ENCODE results near the gene QDPR. TPM values are rescaled to one million over a fixed set of nuclear protein-coding genes. Genes with fewer than 3 reads are reported as not detected.

The QDPR gene
- total RNA-seq, 1 experiment from 2014 or later, result 39.5 TPM

GRCh38 chr4:17515445-17516407 is 3.8 kb upstream of the QDPR start:
- CTCF ChIA-PET, result no interaction called here

More at GRCh38 chr4:17515445-17516407, 3.8 kb upstream of the QDPR start:
- ATAC-seq, result no peak
- ChIA-PET RAD21 (ENCODE audit: low non-redundant PET in 1 of 2, low total read pairs in 2 of 2, uncharacterized antibody in 2 of 2, unreplicated experiment in 2 of 2) (no interaction called here), POLR2A (no interaction called here)
- intact Hi-C loops (cut with micrococcal nuclease), result no loop called here
- no peak overlapping the region for H3K4me3 ChIP-seq (replicated peaks in 1 of 2; ENCODE audit: low read depth in 1 of 2, low read length in 2 of 2)
- no peaks in the 10 kb centered on the region for H3K9me3 ChIP-seq (ENCODE audit: control insufficient read depth in 1 of 2, insufficient read depth in 1 of 2, low read depth in 1 of 2, low read length in 2 of 2)
- H3K27me3 ChIP-seq (ENCODE audit: insufficient read depth, low read length), result no peaks in the 10 kb centered on the region
- peaks cover 10% of the 10 kb centered on the region for H3K79me2 ChIP-seq (ENCODE audit: insufficient read depth, low read length)
- H3K27ac ChIP-seq (ENCODE audit: low read depth, low read length), result no peak overlapping the region
- no TSS peak for BruUV-seq (replicated peaks)
- no peak for DNase-seq (ENCODE audit: low read depth, low spot score)
- H3K4me2 ChIP-seq (ENCODE audit: low read length), result no peak overlapping the region
- peaks cover 12 to 20% of the 10 kb centered on the region in 2 experiments for H3K4me1 ChIP-seq (ENCODE audit: control insufficient read depth in 1 of 2, insufficient read depth in 2 of 2, low read length in 2 of 2)
- TF ChIP-seq JUND (IDR thresholded peaks at IDR 0.05) (no peak), FOSL1 (IDR thresholded peaks at IDR 0.05; ENCODE audit: low read depth) (no peak), CBX3 (IDR thresholded peaks at IDR 0.05; ENCODE audit: low read depth) (no peak), SP1 (IDR thresholded peaks at IDR 0.05; ENCODE audit: low read depth) (no peak)
- TF ChIP-seq, protein P1, sequence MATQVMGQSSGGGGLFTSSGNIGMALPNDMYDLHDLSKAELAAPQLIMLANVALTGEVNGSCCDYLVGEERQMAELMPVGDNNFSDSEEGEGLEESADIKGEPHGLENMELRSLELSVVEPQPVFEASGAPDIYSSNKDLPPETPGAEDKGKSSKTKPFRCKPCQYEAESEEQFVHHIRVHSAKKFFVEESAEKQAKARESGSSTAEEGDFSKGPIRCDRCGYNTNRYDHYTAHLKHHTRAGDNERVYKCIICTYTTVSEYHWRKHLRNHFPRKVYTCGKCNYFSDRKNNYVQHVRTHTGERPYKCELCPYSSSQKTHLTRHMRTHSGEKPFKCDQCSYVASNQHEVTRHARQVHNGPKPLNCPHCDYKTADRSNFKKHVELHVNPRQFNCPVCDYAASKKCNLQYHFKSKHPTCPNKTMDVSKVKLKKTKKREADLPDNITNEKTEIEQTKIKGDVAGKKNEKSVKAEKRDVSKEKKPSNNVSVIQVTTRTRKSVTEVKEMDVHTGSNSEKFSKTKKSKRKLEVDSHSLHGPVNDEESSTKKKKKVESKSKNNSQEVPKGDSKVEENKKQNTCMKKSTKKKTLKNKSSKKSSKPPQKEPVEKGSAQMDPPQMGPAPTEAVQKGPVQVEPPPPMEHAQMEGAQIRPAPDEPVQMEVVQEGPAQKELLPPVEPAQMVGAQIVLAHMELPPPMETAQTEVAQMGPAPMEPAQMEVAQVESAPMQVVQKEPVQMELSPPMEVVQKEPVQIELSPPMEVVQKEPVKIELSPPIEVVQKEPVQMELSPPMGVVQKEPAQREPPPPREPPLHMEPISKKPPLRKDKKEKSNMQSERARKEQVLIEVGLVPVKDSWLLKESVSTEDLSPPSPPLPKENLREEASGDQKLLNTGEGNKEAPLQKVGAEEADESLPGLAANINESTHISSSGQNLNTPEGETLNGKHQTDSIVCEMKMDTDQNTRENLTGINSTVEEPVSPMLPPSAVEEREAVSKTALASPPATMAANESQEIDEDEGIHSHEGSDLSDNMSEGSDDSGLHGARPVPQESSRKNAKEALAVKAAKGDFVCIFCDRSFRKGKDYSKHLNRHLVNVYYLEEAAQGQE (IDR thresholded peaks at IDR 0.05; ENCODE audit: low read depth), result no peak
- no peak overlapping the region for H3K9ac ChIP-seq (ENCODE audit: low read length)
- H3K36me3 ChIP-seq (ENCODE audit: control insufficient read depth in 1 of 2, insufficient read depth in 2 of 2, low read length in 2 of 2), result no peaks in the 10 kb centered on the region
- H3K9me2 ChIP-seq (ENCODE audit: insufficient read depth), result no peaks in the 10 kb centered on the region
- H2AFZ ChIP-seq (ENCODE audit: low read depth, low read length, poor library complexity, severe bottlenecking), result no peak overlapping the region
- H4K20me1 ChIP-seq (ENCODE audit: insufficient read depth), result no peaks in the 10 kb centered on the region
